IPS-20b (cell line): Measurements from ENCODE around the gene PSMA6.
A peak's percentile ranks its signal among the peaks of the same experiment; 100 is the strongest.

Experiments
- H3K27ac ChIP-seq: one replicate; pipeline ENCODE4 v1.5.1; 2013; ENCODE audit warnings: low read length
- H3K27me3 ChIP-seq: 2 replicates; pipeline ENCODE4 v1.6.1; 2013; ENCODE audit warnings: mild to moderate bottlenecking, low read length, inconsistent platforms; ENCODE audit not compliant: insufficient read depth
- H3K36me3 ChIP-seq: 2 replicates; pipeline ENCODE4 v1.6.1; 2013; ENCODE audit warnings: low read depth, mild to moderate bottlenecking, inconsistent platforms, low read length, moderate library complexity; ENCODE audit not compliant: insufficient read depth
- H3K4me1 ChIP-seq: 2 replicates; pipeline ENCODE4 v1.6.1; 2013; ENCODE audit warnings: mild to moderate bottlenecking, control low read depth, inconsistent platforms, low read length, moderate library complexity; ENCODE audit not compliant: insufficient read depth
- H3K4me3 ChIP-seq: 2 replicates; pipeline ENCODE4 v1.5.1; 2013; ENCODE audit warnings: mild to moderate bottlenecking, low read length, inconsistent platforms
- H3K9ac ChIP-seq: 2 replicates; pipeline ENCODE4 v1.6.1; 2013; ENCODE audit warnings: low read depth, mild to moderate bottlenecking, inconsistent platforms, low read length, moderate library complexity
- H3K9me3 ChIP-seq: 2 replicates; pipeline ENCODE4 v1.6.1; 2013; ENCODE audit warnings: mild to moderate bottlenecking, low read depth, low read length, inconsistent platforms; ENCODE audit not compliant: insufficient read depth

Gene PSMA6

DNA sequence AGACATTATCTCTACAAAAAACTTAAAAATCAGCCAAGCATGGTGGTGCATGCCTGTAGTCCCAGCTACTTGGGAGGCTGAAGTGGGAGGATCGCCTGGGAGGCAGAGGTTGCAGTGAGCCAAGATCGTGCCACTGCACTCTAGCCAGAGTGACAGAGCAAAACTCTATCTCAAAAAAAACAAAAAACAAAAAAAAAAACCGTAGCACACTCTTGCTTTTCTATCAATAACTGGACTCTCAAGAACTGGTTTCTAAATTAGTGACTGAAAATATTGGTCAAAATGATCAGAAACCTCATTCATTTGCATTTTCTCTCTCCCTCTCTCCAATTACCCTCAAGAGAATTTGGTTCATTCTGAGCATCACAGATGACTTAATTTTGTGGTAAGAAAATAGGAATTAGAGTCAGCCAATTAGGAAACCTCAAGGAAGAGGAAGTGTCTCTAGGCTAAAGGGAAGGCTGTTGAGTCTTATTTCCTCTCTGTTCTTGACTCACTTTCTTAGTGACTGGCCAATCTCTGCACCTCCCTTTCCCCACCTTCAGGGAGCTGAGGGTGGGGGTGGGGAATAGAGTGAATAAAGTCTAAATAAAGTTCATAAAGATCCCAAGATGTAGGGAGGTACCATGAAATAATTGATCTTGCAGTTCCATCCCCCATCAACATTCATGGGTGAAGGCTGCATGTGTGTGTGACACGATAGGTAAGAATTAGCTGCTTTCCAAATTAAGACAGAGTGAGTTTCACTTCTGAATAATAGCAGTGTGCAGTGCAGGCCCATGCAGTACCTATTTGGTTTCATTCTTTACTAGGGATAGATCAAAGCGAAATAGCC, 6.8 kb upstream of the PSMA6 start:
- 0 out of 2 replicates have a peak, but pooled peaks cover 3% of the 10 kb centered on the region for H3K36me3 ChIP-seq
- no peaks in the 10 kb centered on the region for H3K27me3 ChIP-seq
- H3K9me3 ChIP-seq = no peaks in the 10 kb centered on the region
- H3K9ac ChIP-seq = no peak overlapping the region
- H3K27ac ChIP-seq = no peak overlapping the region
- H3K4me1 ChIP-seq = no peaks in the 10 kb centered on the region
- no peak overlapping the region for H3K4me3 ChIP-seq

DNA sequence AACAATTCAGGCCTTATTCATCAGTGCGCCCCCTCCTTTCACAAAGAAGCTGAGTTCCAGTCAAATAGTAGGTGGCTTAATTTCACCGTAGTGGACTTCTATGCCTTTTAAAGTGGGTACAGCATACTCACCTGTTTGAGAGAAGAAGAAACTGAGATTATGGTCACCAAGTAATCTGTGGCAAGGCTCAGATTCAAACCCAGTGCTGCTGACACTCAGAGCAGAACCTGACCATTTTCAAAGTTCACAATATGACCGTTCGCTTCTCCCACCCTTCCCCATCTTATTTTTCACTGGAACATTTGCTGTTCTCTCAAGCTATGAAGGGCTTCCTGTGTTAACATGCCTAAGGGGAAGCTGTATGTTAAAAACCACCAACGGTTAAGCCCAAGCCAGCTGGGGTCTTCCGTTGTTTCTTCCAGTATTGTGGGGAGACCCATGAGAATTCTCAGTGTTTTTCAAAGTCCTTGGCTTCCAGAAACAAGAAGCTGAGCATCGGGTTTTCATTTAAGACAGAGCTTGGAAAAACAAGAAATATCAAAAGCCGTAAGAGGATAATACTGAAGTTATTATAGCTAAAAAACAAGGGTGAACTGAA, 6.1 kb upstream of the PSMA6 start:
- Histone ChIP-seq H3K36me3 (0 out of 2 replicates have a peak, but pooled peaks cover under 1% of the 10 kb centered on the region), H3K4me1 (no peaks in the 10 kb centered on the region), H3K27me3 (no peaks in the 10 kb centered on the region), H3K27ac (no peak overlapping the region), H3K9me3 (no peaks in the 10 kb centered on the region), H3K4me3 (no peak overlapping the region), H3K9ac (no peak overlapping the region)

DNA sequence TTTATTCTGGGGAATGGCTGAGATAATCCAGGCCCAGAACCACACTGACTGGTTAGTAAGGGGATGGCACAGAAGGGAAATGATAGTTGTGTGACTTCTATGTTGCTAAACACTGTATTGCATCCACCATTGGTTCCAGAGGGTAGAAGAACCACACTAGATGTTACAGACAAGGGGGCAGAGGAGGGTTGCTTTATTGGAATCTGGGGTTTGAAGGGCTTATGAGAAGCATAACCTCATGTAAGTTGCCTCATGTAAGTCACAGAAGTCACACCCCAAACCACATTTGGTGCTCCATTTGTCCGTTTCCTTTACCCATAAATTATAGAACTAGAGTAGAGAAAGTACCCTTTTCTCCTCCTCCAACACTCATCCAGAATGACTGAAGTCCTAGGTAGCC, 5.5 kb upstream of the PSMA6 start:
- H3K27ac ChIP-seq = no peak overlapping the region
- H3K36me3 ChIP-seq = no peaks in the 10 kb centered on the region
- no peaks in the 10 kb centered on the region for H3K9me3 ChIP-seq
- no peak overlapping the region for H3K4me3 ChIP-seq
- H3K9ac ChIP-seq = no peak overlapping the region
- no peaks in the 10 kb centered on the region for H3K4me1 ChIP-seq
- H3K27me3 ChIP-seq = no peaks in the 10 kb centered on the region

DNA sequence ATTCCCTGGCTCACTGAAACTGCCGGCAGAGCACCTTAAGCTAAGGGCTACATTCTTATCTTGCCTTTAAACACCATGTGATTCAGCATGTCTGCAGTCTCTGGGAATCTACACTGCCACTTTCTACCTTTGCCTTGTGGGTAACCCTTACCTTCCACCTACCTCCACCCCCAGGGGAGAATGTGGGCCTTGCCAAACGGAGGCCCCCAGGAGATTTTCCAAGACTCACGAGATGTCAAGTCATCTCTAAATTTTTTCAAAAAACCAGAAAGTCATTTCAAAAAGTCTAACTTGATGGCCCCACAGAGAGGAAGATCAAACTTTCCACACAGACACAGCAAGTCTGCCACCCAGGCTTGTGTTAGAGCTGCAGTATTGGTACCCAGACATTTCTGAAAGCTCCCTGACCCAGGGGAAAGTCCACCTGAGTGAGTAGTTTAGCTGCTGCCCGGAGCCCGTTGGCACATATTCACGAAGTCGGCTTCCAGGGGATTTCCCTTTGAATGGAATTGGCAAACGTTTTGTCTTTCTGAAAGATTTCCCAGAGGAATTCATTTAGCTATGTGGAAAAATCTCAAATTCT, 4.7 kb upstream of the PSMA6 start:
- H3K4me3 ChIP-seq = no peak overlapping the region
- no peaks in the 10 kb centered on the region for H3K36me3 ChIP-seq
- no peaks in the 10 kb centered on the region for H3K4me1 ChIP-seq
- H3K27me3 ChIP-seq = no peaks in the 10 kb centered on the region
- no peak overlapping the region for H3K27ac ChIP-seq
- no peak overlapping the region for H3K9ac ChIP-seq
- no peaks in the 10 kb centered on the region for H3K9me3 ChIP-seq

DNA sequence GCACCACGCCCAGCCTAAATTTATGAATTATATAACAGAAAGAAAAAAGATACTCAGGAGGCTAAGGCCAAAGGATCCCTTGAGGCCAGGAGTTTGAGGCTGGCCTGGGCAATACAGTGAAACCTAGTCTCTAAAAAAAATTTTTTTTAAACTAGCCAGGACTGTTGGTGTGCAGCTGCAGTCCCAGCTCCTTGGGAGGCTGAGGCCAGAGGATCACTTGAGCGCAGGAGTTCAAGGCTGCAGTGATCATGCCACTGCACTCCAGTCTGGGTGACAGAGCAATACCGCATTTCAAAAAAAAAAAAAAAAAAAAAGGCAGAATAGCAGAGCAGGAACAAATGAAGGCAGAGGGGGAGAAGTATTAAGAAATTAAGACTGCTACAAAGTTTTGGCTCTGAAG, 2.6 kb upstream of the PSMA6 start:
- Histone ChIP-seq H3K4me3 (no peak overlapping the region), H3K9ac (no peak overlapping the region), H3K27me3 (no peaks in the 10 kb centered on the region), H3K36me3 (no peaks in the 10 kb centered on the region; the same call in 1 of the 2 replicates), H3K9me3 (no peaks in the 10 kb centered on the region), H3K27ac (no peak overlapping the region), H3K4me1 (peaks cover 6% of the 10 kb centered on the region; the same call in 1 of the 2 replicates)

DNA sequence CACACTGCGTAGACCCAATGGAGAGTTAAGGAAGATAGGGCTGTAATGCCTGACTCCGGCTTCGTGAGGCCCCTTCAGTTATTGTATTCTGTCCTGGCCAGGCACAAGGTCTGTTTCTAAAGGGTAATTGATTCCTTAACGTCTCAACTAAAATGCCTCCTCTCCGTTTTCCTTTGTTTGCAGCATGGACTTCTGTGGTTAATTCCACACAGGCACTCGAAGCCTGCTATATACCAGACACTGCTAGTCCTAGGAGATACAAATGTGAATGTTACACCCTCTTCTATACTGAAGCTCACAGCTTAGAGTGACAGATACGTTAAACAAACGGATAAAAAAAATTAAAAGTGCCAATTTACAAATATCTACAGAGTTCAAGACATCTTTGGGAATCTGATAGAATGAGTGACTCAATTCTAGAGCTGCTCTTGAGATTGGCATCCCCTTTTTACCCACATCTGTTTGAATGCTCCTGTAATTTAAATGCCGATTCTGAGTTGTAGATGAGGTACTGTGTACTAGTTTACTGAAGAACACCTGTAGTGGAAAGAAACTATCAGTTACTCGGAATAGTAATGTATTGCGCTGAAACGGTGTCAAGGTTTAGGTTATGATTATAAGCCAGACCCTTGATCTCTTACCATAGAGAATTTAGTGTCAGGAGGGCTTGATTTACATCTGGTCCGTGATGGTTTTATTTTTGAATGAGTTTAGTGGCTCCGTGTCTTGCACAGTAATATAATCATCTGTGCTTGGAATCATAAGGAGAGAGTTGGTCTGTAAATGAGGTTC, 784 bp downstream of the PSMA6 start:
- peak overlapping the region; percentile 89 for H3K4me3 ChIP-seq
- H3K27ac ChIP-seq = peak overlapping the region; percentile 45
- no peaks in the 10 kb centered on the region for H3K9me3 ChIP-seq
- H3K4me1 ChIP-seq = peaks cover 8% of the 10 kb centered on the region
- H3K9ac ChIP-seq = peak overlapping the region; percentile 95
- H3K36me3 ChIP-seq = no peaks in the 10 kb centered on the region; the same call in 1 of the 2 replicates
- H3K27me3 ChIP-seq = no peaks in the 10 kb centered on the region

DNA sequence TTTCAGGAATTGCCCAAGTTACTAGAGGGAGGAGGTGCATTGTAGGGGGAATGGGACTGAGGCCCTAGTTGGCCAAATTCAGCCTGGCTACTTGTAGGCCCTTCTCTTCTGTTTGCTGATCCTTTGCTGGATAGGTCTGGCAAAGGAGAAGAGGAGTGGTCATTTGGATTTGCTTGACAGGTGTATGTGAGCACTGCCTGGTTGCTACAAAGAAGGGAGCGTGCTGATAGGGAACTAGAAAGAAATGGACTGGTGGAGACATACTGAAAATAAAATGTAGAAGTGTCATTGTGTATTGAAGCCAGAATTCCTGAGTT, 3.6 kb downstream of the PSMA6 start:
- peaks cover 8% of the 10 kb centered on the region for H3K4me1 ChIP-seq
- no peak overlapping the region for H3K4me3 ChIP-seq
- no peaks in the 10 kb centered on the region; the same call in 1 of the 2 replicates for H3K36me3 ChIP-seq
- no peak overlapping the region for H3K9ac ChIP-seq
- H3K27ac ChIP-seq = no peak overlapping the region
- H3K9me3 ChIP-seq = no peaks in the 10 kb centered on the region
- H3K27me3 ChIP-seq = no peaks in the 10 kb centered on the region

DNA sequence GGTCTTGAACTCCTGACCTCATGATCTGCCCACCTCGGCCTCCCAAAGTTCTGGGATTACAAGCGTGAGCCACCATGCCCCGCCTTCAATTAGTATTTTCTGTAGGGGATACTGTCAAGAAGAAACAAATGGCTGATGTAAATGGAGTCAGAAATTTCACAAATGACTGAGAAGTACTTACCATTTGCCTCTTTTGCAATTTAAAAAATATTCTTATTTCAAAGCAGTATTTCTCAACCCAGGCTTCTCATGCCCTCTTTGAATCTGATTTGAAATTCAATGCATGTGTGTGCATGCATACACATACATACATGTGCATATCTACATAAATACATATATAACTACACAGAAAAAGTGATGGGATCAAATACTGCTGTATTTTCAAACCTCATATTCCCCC, 4.4 kb downstream of the PSMA6 start:
- Histone ChIP-seq H3K4me1 (peaks cover 8% of the 10 kb centered on the region), H3K9me3 (no peaks in the 10 kb centered on the region), H3K27ac (no peak overlapping the region), H3K36me3 (no peaks in the 10 kb centered on the region; the same call in 1 of the 2 replicates), H3K9ac (no peak overlapping the region), H3K4me3 (no peak overlapping the region), H3K27me3 (no peaks in the 10 kb centered on the region)

DNA sequence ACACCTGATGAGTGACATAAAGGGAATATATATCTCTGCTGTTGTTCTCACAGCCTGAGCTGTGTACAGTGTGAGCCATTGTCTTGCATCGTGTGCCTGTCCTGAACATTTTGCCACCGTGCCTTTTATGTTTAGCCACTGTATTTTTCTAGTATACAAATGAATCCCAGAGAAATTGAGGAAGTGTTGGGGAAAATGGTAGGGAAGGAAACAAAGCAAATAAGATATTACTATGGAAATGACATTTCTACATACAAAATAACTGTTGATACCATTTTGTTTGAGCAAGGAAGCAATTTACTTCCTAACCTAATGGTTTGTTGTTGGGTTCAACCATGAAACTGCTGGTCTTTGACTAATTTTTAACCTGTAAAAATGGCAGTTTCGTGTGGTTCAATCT, 5.5 kb downstream of the PSMA6 start:
- Histone ChIP-seq H3K4me1 (peaks cover 8% of the 10 kb centered on the region), H3K9me3 (no peaks in the 10 kb centered on the region), H3K4me3 (no peak overlapping the region), H3K36me3 (no peaks in the 10 kb centered on the region; the same call in 1 of the 2 replicates), H3K9ac (no peak overlapping the region), H3K27ac (no peak overlapping the region), H3K27me3 (no peaks in the 10 kb centered on the region)

DNA sequence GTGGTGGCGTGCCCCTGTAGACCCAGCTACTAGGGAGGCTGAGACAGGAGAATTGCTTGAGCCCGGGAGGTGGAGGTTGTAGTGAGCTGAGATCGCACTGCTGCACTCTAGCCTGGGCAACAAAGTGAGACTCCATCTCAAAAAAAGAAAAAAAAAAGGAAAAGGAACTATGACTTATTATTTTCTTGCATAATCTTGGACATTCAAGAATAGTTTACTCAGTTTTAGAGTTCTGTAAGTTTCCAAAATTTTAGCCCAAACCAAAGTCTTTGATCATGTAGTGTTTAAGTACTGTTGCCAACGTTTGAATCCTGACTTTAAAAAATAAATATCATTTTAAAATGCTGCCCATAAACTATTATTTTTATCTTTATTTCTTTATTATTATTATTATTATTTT, 6.2 kb downstream of the PSMA6 start:
- Histone ChIP-seq H3K9ac (no peak overlapping the region), H3K27ac (no peak overlapping the region), H3K4me1 (peaks cover 7% of the 10 kb centered on the region), H3K36me3 (no peaks in the 10 kb centered on the region; the same call in 1 of the 2 replicates), H3K4me3 (no peak overlapping the region), H3K9me3 (no peaks in the 10 kb centered on the region), H3K27me3 (no peaks in the 10 kb centered on the region)

DNA sequence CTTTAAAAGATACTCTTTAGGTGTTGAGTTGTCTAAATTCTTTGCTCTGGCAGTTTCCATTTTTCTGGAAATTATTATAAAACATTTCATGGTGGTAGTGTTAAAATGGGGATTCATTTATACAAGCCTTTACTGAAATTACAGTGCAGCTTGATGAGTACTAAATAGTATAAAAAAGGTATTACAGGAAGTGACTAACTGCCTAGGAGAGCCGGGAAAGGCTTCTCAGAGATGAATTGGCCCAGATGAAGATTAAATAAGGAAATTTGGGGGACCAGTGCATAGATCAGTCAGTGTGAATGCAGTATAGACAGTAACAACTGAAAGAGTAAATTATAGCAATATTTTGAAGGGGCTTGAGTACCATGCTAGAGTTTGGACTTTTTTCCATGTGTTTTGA, 7.5 kb downstream of the PSMA6 start:
- Histone ChIP-seq H3K27ac (no peak overlapping the region), H3K4me1 (peaks cover 2% of the 10 kb centered on the region; the same call in 1 of the 2 replicates), H3K27me3 (no peaks in the 10 kb centered on the region), H3K9me3 (no peaks in the 10 kb centered on the region), H3K4me3 (no peak overlapping the region), H3K36me3 (no peaks in the 10 kb centered on the region), H3K9ac (no peak overlapping the region)
